UCSD-AML1 (cell line): ENCODE measurements around the gene KL.

Experiments
- DNase-seq: peaks from one replicate; lab custom pipeline; 2025; ENCODE audit not compliant: unreplicated experiment; lab: John Stamatoyannopoulos, UW

Gene KL

GRCh38 chr13:33033986-33034385 lies 17.8 kb downstream of the KL start:
- DNase-seq, result no peak

GRCh38 chr13:33034882-33035520 lies 18.8 kb downstream of the KL start:
- no peak for DNase-seq

GRCh38 chr13:33037673-33038072 lies 21.4 kb downstream of the KL start:
- no peak for DNase-seq

- DNase-seq, result no peak
These were observed 23.9 kb downstream of the KL start for GRCh38 chr13:33040090-33040489.

GRCh38 chr13:33045851-33046592 lies 29.8 kb downstream of the KL start:
- no peak for DNase-seq

GRCh38 chr13:33050161-33050560 lies 33.9 kb downstream of the KL start:
- no peak for DNase-seq

GRCh38 chr13:33051632-33052031 lies 35.4 kb downstream of the KL start:
- DNase-seq, result no peak

GRCh38 chr13:33052506-33053280 lies 36.5 kb downstream of the KL start:
- DNase-seq, result no peak

GRCh38 chr13:33053397-33054066 lies 37.3 kb downstream of the KL start:
- no peak for DNase-seq

GRCh38 chr13:33057019-33057780 lies 41.0 kb downstream of the KL start:
- DNase-seq, result peak; percentile 13

GRCh38 chr13:33058776-33059327 lies 42.6 kb downstream of the KL start:
- DNase-seq, result no peak

- no peak for DNase-seq
These were observed 44.6 kb downstream of the KL start for GRCh38 chr13:33060815-33061214.

GRCh38 chr13:33066329-33066728 lies 50.1 kb downstream of the KL start:
- DNase-seq, result no peak

GRCh38 chr13:33069365-33069764 lies 53.1 kb downstream of the KL start:
- no peak for DNase-seq

- DNase-seq, result no peak
These were observed 54.5 kb downstream of the KL start for GRCh38 chr13:33070713-33071112.

- no peak for DNase-seq
These were observed 56.1 kb downstream of the KL start for GRCh38 chr13:33072282-33072681.

- no peak for DNase-seq
These were observed 56.5 kb downstream of the KL start for GRCh38 chr13:33072759-33073158.

GRCh38 chr13:33073338-33073737 lies 57.1 kb downstream of the KL start:
- DNase-seq, result no peak

GRCh38 chr13:33076001-33076992 lies 60.1 kb downstream of the KL start:
- no peak for DNase-seq
